ENCODE data around the gene SNX33.

GRCh38 chr15:75694241-75695182 lies 46.8 kb downstream of the SNX33 start:
- TF ChIP-seq CTCF (IDR thresholded peaks at IDR 0.05 in 2 of 3, conservative IDR thresholded peaks at IDR 0.05 in 1 of 3; ENCODE audit: borderline replicate concordance in 1 of 3, insufficient read depth in 1 of 3, low read depth in 2 of 3, low read length in 2 of 3): peak in 2 of 3 experiments; percentile 54 to 55; a peak in 4 of 6 replicates
- no peak for TF ChIP-seq EZH2phosphoT487 (IDR thresholded peaks at IDR 0.05; ENCODE audit: borderline replicate concordance)
- no peak for TF ChIP-seq FOSL1 (IDR thresholded peaks at IDR 0.05; ENCODE audit: low read depth)
- no peak for TF ChIP-seq POLR2A (IDR thresholded peaks at IDR 0.05; ENCODE audit: borderline replicate concordance, extremely low read depth, insufficient read depth, insufficient read length)
- no peak for TF ChIP-seq EZH2 (IDR thresholded peaks at IDR 0.05)
- TF ChIP-seq ATF3 (IDR thresholded peaks at IDR 0.05): no peak
- no peak for TF ChIP-seq REST (IDR thresholded peaks at IDR 0.05; ENCODE audit: low read depth)
- no peak for TF ChIP-seq ELF1 (IDR thresholded peaks at IDR 0.05; ENCODE audit: borderline replicate concordance, low read depth)
- no peak for TF ChIP-seq CEBPB (IDR thresholded peaks at IDR 0.05; ENCODE audit: low read depth)
